HepG2 (cell line): ENCODE data around the gene EDEM1.

Experiments used
- EEA1 ChIP-seq: sonication (generic); formaldehyde crosslinking; IDR thresholded peaks from 2 replicates; pipeline ENCODE4 v1.5.1; 2020; ENCODE audit warnings: mild to moderate bottlenecking, missing genetic modification reagents, borderline replicate concordance
- EZH2 ChIP-seq: conservative IDR thresholded peaks from 2 replicates; pipeline ENCODE4 v1.6.1; 2012; ENCODE audit warnings: mild to moderate bottlenecking, low read depth, low read length, moderate library complexity
- FOSL1 ChIP-seq: sonication (generic); formaldehyde crosslinking; IDR thresholded peaks from 2 replicates; pipeline ENCODE4 v1.9.0; 2021; ENCODE audit warnings: missing genetic modification reagents, borderline replicate concordance
- IRF9 ChIP-seq: sonication (generic); formaldehyde crosslinking; IDR thresholded peaks from 2 replicates; pipeline ENCODE4 v1.8.0; 2022; ENCODE audit warnings: missing genetic modification reagents, mild to moderate bottlenecking, borderline replicate concordance
- POLR2A ChIP-seq, 2 experiments: IDR thresholded peaks; 2 replicates each; pipeline ENCODE4 v1.6.1; 2011; ENCODE audit warnings: low read depth in 2 of 2, low read length in 2 of 2, mild to moderate bottlenecking in 1 of 2, moderate library complexity in 1 of 2; ENCODE audit not compliant: insufficient read depth in 1 of 2
- RFX5 ChIP-seq: IDR thresholded peaks from 2 replicates; pipeline ENCODE4 v1.6.1; 2011; ENCODE audit warnings: low read depth, low read length, improper control_type of control experiment
- SMARCC2 ChIP-seq: fragments of 450-650 bp; IDR thresholded peaks from 2 replicates; pipeline ENCODE4 v1.6.1; 2017; ENCODE audit warnings: antibody characterized with exemption, mild to moderate bottlenecking
- ZSCAN30 ChIP-seq: sonication (generic); formaldehyde crosslinking; IDR thresholded peaks from 2 replicates; pipeline ENCODE4 v1.5.0; 2020; ENCODE audit warnings: mild to moderate bottlenecking, missing genetic modification reagents

- TF ChIP-seq FOSL1 (CRISPR knock-in tag) (no peak), POLR2A (IDR thresholded peaks at IDR 0.05; ENCODE audit: insufficient read depth in 1 of 2, low read depth in 2 of 2, low read length in 2 of 2) (no peak), EZH2 (no peak), EEA1 (CRISPR knock-in tag) (no peak), RFX5 (no peak), SMARCC2 (no peak), IRF9 (CRISPR knock-in tag) (no peak), ZSCAN30 (CRISPR knock-in tag) (no peak)
Measured at GRCh38 chr3:5140230-5140621, 47.3 kb upstream of the EDEM1 start.
